Measurements from ENCODE around the gene ZNF76. TPM values are rescaled to one million over a fixed set of nuclear protein-coding genes. Genes with fewer than 3 reads are reported as not detected.

Gene ZNF76
- polyA plus RNA-seq, 1 of the 3 experiments (the other 2 are of a cell fraction) = 19.7 TPM

- no peak overlapping the region for H3K4me2 ChIP-seq
- H2AFZ ChIP-seq (ENCODE audit: low read depth) = no peak overlapping the region
- WGBS (ENCODE audit: low lambda C conversion rate) = 80% methylated on average over 1 of the region's 5 CpGs
- no peaks in the 10 kb centered on the region for H3K27me3 ChIP-seq (ENCODE audit: insufficient read depth)
- POLR2A ChIA-PET = no interaction called here
- no peak for DNase-seq
- TF ChIP-seq USF2 (IDR thresholded peaks at IDR 0.05; ENCODE audit: borderline replicate concordance, low read depth, low read length) = no peak
- TF ChIP-seq JUND (IDR thresholded peaks at IDR 0.05) = no peak
- TF ChIP-seq NFIC (IDR thresholded peaks at IDR 0.05; ENCODE audit: borderline replicate concordance) = no peak
- TF ChIP-seq TCF12 (IDR thresholded peaks at IDR 0.05) = no peak
- no peak for TF ChIP-seq SIN3A (IDR thresholded peaks at IDR 0.05; ENCODE audit: borderline replicate concordance, low read depth, low read length)
- TF ChIP-seq PBX3 (IDR thresholded peaks at IDR 0.05) = no peak
- no peak for TF ChIP-seq YY1 (IDR thresholded peaks at IDR 0.05; ENCODE audit: low read depth)
- CTCF ChIA-PET = interaction anchor here (1.2 to 14.0 kb wide), 9 partner anchors 8 to 1079 kb away, joined by 3 to 163 read pairs (median 36); no protein-coding TSS in a partner anchor
- H3K79me2 ChIP-seq (ENCODE audit: insufficient read depth) = peaks cover 16% of the 10 kb centered on the region
- H3K36me3 ChIP-seq (replicated peaks in 1 of 2; ENCODE audit: control insufficient read depth in 1 of 2, insufficient read depth in 2 of 2, low read length in 1 of 2) = peaks cover 8 to 14% of the 10 kb centered on the region in 2 experiments
- H3K9me3 ChIP-seq = no peaks in the 10 kb centered on the region
- no peaks in the 10 kb centered on the region; the same call in 1 of the 2 replicates for H4K20me1 ChIP-seq (ENCODE audit: insufficient read depth)
- H3K9me2 ChIP-seq = no peaks in the 10 kb centered on the region
- H3K27ac ChIP-seq (ENCODE audit: low read depth in 2 of 2, low read length in 1 of 2) = no peak overlapping the region
- no peak overlapping the region for H3K9ac ChIP-seq
- H3K4me3 ChIP-seq (ENCODE audit: low read depth in 2 of 2, low read length in 1 of 2) = no peak overlapping the region
- H3K4me1 ChIP-seq (ENCODE audit: control insufficient read depth in 1 of 2, insufficient read depth in 2 of 2, low read depth in 1 of 2, low read length in 1 of 2) = peaks cover 0 to 12% of the 10 kb centered on the region in 2 experiments; a peak in 1 of 4 replicates
- peaks cover 9% of the 10 kb centered on the region for H3F3A ChIP-seq (replicated peaks; ENCODE audit: insufficient read depth)
Measured at GRCh38 chr6:35242486-35242885, 17.0 kb upstream of the ZNF76 start.

- no peaks in the 10 kb centered on the region; the same call in 1 of the 2 replicates for H4K20me1 ChIP-seq (ENCODE audit: insufficient read depth)
Measured at GRCh38 chr6:35242906-35243305, 16.6 kb upstream of the ZNF76 start.

More at GRCh38 chr6:35242906-35243305, 16.6 kb upstream of the ZNF76 start:
- H2AFZ ChIP-seq (ENCODE audit: low read depth) = no peak overlapping the region
- no peak overlapping the region; a peak in 1 of 4 replicates for H3K27ac ChIP-seq (ENCODE audit: low read depth in 2 of 2, low read length in 1 of 2)
- peaks cover 2 to 12% of the 10 kb centered on the region in 2 experiments; a peak in 1 of 4 replicates for H3K4me1 ChIP-seq (ENCODE audit: control insufficient read depth in 1 of 2, insufficient read depth in 2 of 2, low read depth in 1 of 2, low read length in 1 of 2)
- no peak for DNase-seq
- no peaks in the 10 kb centered on the region for H3K27me3 ChIP-seq (ENCODE audit: insufficient read depth)
- no peaks in the 10 kb centered on the region for H3K9me2 ChIP-seq
- CTCF ChIA-PET = interaction anchor here (1.2 to 14.0 kb wide), 6 partner anchors 8 to 257 kb away, joined by 3 to 163 read pairs (median 41); no protein-coding TSS in a partner anchor
- H3K9me3 ChIP-seq = no peaks in the 10 kb centered on the region
- POLR2A ChIA-PET = no interaction called here
- no peak overlapping the region for H3K9ac ChIP-seq
- TF ChIP-seq EP300 (IDR thresholded peaks at IDR 0.05; ENCODE audit: borderline replicate concordance in 1 of 2, low read depth in 1 of 2, low read length in 1 of 2) (no peak), TAF1 (IDR thresholded peaks at IDR 0.05; ENCODE audit: borderline replicate concordance, low read depth, low read length) (no peak), RCOR1 (IDR thresholded peaks at IDR 0.05; ENCODE audit: low read length) (no peak), RAD21 (IDR thresholded peaks at IDR 0.05; ENCODE audit: low read length) (no peak), MAX (IDR thresholded peaks at IDR 0.05; ENCODE audit: low read depth) (no peak), SIN3A (IDR thresholded peaks at IDR 0.05; ENCODE audit: borderline replicate concordance, low read depth, low read length) (no peak), GABPA (IDR thresholded peaks at IDR 0.05; ENCODE audit: low read depth) (no peak), POLR2AphosphoS5 (IDR thresholded peaks at IDR 0.05; ENCODE audit: low read depth, low read length) (no peak)
- no peak overlapping the region for H3K4me3 ChIP-seq (ENCODE audit: low read depth in 2 of 2, low read length in 1 of 2)
- H3K79me2 ChIP-seq (ENCODE audit: insufficient read depth) = peaks cover 16% of the 10 kb centered on the region
- 93% methylated on average over 3 of the region's 13 CpGs for WGBS (ENCODE audit: low lambda C conversion rate)
- peaks cover 8 to 14% of the 10 kb centered on the region in 2 experiments for H3K36me3 ChIP-seq (replicated peaks in 1 of 2; ENCODE audit: control insufficient read depth in 1 of 2, insufficient read depth in 2 of 2, low read length in 1 of 2)
- H3F3A ChIP-seq (replicated peaks; ENCODE audit: insufficient read depth) = peaks cover 10% of the 10 kb centered on the region
- no peak overlapping the region for H3K4me2 ChIP-seq

Data from SK-N-SH (cell line).